ENCODE results near the gene CPSF4.

DNA sequence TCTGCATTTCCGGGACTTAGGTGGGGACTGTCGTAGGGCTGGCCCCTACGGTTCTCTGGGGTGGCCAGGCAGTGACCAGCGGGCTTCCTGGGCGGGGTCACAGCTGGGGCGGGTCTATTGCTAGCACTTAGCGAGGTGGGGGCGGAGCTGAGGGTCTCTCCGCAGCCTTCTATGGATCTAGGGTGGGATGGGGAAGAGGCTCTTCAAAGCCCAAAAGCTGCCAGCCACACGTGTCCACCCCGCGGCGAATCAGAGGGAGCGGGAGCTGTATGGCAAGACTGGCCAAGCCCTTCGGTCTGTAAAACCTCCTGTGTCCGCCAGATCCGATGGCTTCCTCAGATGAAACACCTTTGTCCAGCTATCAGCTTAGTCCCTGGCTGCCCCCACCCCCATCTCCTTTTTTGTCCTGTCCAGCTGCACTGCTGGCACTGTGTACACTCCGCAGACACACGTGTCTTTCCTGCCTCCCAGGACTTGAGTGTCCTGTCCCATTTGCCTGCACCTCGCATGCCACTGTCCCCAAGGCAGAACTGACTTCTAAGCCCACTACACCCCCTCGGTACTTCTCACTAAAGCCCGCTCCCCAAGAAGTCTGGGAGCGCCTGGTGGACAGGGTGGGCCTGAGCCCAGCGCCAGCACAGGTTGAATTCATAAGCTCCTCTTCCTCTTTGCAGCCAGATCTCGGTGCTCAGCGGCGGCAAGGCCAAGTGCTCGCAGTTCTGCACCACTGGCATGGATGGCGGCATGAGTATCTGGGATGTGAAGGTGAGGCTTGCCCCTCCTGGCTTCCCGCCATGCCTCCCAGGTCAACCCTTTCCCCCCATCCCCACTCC lies 45.2 kb upstream of the CPSF4 start:
- TF ChIP-seq SP1 (IDR thresholded peaks at IDR 0.05): no peak
- TF ChIP-seq ELF4 (IDR thresholded peaks at IDR 0.05): no peak
- TF ChIP-seq HDGF (IDR thresholded peaks at IDR 0.05; ENCODE audit: borderline replicate concordance): no peak
- no peak for TF ChIP-seq FOXK2 (IDR thresholded peaks at IDR 0.05)
- no peak for TF ChIP-seq NFRKB (IDR thresholded peaks at IDR 0.05)
